ENCODE data around the gene NXF1.
"Not testable (repeated sequence)": the region's sequence is repeated elsewhere in the genome, so short reads cannot be mapped to it uniquely, and the experiment has no call there.

Gene NXF1

DNA sequence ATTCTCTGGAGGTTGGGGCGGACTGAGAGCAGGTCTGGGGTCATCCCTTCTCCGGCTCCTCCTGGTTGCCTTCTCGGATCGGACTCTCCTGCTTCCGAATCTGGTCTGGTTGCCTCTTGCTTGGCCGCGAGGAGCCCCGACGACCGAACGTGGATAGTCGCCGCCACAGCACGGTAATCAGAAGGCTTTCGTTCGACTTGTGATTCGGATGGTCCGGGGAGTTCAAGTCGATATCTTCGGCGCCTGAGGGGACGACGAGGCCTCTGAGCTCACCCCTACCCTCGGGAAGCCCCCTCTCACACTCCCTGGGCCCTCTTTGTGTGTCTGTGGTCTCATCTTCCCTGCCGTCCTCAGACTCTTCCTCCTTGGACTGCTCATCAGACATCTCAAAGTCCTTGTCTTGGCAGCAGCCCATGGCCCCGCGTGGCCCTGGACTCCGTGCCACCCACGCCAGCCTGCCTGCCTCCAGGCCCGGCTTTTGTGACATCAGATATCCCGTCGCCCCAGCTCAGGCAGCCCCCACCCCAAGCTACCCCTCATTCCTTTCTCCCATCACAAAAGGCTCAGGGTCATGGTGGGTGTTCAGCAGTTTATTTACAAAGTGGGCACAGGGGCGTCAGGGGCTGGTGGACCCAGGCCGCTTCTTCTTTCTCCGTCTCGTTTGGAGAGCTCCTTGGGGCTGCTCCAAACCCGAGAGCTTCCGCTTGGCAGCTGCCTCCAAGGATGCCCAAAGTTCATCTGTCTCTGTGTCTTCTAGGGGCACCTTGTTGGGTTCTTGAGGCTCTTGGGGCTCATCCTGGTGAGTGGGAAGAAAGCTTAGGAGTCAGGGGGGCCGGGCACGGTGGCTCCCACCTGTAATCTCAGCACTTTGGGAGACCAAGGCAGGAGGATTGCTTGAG, 27.3 kb upstream of the NXF1 start, which contains the start of gene TEX54:
TEX54 (minus strand) TSS at position 506 of the 899 bp plus-strand sequence.
- no peak for DNase-seq (ENCODE audit: low read depth in 2 of 2)

DNA sequence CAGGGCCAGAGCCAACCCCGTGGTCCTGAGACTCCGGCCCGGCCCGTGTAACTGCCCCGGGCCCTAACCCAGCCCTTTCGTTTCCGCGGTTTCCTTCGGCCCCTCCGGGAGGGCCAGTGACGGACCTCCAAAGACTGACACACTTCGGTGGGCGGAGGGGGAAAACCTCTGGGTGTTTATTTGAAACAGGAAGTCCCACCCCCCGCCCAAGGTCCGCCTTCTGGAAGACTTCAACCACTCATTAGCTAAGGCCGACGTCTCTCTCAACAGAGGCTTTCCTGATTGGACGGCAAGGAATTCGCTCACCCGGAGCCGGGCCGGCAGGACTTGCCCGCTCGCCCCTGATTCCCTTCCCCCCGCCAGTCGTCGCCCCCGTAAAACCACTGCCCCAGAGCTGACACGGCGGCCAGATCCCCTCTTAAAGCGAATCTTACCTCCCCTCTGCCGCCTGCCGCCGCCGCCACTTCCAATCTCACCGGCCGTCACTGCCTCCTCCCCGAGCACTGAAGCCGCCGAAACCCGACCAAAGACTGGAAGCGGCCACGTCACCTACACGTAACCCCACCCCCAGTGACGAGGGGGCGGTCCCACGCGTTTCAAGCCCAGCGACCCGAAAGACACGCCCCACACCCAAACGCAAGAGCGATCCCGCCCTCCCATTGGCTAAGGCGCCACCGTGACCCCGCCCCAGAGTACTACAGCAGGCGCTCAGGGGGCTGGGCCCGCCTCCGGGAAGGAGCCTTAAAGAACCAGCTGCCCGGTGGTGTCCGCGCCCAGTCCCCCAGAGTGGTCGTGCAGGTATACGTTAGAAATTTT, 26.5 kb upstream of the NXF1 start, which contains the start of gene STX5:
STX5 (minus strand) TSS at position 532 of the 816 bp plus-strand sequence. CDS start 808 bp downstream, outside the sequence.
- DNase-seq (ENCODE audit: low read depth in 2 of 2): peak; percentile 99

DNA sequence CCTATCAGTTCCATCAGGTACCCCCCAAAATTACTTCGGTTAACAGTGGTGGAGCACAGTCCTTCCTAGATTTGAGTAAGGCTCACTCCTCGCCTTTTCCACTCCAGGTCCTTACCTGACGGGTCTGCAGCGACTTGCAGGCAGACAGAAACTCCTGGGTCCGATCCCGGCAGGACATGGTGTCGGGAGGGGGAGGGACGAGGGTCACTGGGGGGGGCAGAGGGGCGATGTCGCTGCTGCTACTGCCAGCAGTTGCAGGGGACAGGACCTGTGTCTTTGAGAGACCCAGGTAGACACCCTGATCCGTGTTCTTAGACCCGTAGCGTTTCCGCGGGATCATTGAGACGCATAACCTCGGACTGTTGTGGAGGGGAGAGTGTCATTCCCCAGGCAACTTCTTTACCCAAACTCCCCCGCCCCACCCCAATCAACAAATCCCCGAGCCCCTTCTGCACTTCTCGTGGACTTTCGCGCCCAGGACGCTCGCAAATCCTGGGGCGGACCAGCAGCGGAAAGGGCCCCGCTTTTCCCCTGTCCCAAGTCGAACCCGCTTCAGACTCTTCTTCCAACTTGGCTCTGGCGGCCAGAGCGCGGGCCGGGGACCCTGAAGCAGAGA, 25.8 kb upstream of the NXF1 start:
- no peak for DNase-seq (ENCODE audit: low read depth in 2 of 2)

DNA sequence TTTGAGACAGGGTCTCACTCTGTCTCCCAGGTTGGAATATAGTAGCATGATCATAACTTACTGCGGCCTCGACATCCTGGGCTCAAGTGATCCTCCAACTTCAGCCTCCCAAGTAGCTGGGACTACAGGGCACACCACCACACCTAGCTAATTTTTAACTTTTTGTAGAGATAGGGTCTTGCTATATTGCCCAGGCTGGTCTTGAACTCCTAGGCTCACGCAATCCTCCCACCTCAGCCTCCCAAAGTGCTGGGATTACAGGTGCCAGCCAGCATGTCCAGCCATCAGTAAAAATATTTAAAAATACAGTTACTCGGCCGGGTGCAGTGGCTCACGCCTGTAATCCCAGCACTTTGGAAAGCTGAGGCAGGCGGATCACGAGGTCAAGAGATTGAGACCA, 22.9 kb upstream of the NXF1 start:
- DNase-seq (ENCODE audit: low read depth in 2 of 2): not testable (repeated sequence)

DNA sequence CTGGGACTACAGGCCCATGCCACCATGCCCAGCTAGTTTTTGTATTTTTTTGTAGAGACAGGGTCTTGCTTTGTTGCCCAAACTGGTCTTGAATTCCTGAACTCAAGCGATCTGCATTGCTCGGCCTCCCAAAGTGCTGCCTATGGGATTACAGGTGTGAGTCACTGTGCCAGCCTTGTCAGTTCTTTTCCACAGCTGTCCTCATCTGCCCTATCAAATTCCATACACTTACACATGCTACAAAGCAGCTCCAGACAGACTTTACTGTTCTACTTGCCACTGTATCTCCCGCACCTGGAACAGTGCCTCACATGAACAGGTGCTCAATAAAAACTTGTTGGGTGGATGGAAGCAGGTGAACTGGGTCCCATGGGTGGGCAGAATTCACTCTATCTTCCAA, 18.4 kb upstream of the NXF1 start:
- DNase-seq (ENCODE audit: low read depth in 2 of 2): no peak

DNA sequence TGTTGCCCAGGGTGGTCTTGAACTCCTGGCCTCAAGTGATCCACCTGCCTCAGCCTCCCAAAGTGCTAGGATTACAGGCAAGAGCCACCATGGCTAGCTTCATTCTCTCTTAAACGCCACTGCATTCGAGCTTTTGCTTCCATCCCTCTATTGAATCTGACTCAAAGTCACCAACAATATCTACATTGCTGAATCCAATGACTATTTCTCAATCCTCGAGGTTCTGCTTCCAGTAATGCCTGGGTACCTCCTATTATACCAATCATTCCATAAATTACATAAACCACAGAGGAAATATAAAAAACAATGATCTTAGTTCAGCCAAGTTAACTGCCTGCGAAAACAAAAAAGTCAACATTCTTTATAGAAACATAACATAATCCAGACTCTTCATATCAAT, 11.9 kb upstream of the NXF1 start:
- no peak for DNase-seq (ENCODE audit: low read depth in 2 of 2)

DNA sequence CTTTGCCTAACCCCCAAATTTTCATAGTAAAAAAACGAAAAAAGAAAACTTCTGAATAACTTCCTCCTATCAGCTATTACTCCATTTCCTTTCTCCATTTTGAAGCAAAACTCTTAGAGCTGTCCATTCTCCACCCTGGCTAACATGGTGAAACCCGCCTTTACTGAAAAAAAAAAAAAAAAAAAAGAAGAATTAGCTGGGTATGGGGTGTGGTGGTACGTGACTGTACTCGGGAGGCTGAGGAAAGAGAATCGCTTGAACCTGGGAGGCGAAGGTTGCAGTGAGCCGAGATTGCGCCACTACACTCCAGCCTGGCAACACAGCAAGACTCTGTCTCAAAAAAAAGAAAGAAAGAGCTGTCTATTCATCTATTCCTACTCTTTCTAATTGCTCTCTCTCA, 11.3 kb upstream of the NXF1 start:
- DNase-seq (ENCODE audit: low read depth in 2 of 2): no peak

DNA sequence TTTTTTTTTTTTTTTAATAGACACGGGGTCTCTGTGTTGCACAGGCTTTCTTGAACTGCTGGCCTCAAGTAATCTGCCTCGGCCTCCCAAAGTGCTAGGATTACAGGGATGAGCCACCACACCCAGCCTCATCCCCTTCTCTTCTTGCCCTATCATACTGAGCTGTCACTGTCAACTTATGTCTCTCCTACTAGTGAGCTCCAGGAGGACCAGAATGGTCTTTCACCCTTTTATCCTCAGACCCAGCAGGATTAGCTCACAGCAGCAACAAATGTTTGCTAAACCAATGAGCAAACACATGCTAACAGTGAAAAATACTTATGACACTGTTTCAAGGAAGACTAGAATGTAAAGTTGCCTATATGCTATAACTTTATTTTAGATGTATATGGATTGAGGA, 6.4 kb upstream of the NXF1 start:
- no peak for DNase-seq (ENCODE audit: low read depth in 2 of 2)

DNA sequence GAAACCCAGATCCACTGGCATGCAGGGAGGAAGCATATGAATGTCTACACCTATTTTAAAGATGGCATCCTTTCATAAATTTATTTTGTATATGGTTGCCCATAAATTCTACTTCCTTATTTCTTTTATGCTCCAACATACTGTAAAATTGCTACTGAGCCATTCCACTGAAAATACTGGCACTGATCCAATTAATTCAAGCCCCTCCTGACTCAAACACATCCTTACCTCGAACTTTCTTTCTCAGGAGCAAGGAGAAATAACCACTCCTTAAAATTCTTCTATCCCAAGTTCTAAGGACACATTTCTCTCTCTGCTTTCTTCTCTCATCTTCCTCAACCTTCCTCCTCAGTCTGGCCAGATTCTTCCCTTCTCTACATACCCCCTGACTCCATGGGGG, 5.5 kb upstream of the NXF1 start:
- no peak for DNase-seq (ENCODE audit: low read depth in 2 of 2)

DNA sequence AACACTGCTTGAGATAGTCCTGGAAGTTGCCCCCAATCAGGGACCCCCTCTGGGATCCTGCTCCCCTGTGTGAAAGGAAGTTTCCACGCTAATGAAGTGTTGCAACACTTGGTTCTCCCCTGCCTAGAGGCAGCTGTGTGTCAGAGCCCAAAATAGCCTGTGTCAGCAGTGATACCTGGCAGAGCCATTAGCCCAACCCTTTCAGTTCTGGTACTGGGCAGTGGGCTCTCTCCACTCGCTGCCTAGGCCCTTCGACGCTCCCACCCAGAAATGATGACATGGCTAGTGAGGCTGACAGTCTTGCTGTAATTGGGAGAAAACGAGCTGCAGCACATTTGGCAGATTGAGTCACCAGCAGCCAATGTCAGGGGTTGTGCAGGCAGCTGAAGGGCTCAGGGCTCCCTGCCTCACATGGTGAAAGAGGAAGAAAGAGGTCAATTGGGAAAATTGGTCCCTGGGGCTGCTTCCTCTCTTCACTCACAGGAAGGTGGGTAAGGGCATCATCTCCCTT, 1.4 kb upstream of the NXF1 start:
- DNase-seq (ENCODE audit: low read depth in 2 of 2): no peak

DNA sequence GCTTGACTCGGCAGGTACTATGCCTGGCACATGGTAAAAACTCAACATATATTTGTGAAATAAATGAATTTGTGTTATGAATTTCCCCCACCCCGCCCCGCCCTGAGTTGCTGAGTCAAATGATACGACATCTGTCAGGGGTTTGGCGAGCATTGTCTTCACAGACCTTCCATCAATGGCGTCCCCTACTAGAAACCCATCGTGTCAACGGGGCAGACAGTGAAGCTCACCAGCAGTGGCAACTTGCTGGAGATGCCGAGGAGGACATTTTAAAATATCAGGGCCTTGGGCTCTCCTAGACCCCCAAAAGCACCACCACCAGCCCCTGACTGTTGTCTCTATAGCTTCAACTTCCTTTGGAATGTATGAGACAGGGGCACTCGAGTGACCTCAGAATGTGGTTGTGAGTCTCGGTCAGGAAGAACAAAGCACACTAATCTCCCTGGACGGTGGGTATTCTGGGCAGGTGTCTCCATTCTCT, 761 bp upstream of the NXF1 start:
- DNase-seq (ENCODE audit: low read depth in 2 of 2): no peak

DNA sequence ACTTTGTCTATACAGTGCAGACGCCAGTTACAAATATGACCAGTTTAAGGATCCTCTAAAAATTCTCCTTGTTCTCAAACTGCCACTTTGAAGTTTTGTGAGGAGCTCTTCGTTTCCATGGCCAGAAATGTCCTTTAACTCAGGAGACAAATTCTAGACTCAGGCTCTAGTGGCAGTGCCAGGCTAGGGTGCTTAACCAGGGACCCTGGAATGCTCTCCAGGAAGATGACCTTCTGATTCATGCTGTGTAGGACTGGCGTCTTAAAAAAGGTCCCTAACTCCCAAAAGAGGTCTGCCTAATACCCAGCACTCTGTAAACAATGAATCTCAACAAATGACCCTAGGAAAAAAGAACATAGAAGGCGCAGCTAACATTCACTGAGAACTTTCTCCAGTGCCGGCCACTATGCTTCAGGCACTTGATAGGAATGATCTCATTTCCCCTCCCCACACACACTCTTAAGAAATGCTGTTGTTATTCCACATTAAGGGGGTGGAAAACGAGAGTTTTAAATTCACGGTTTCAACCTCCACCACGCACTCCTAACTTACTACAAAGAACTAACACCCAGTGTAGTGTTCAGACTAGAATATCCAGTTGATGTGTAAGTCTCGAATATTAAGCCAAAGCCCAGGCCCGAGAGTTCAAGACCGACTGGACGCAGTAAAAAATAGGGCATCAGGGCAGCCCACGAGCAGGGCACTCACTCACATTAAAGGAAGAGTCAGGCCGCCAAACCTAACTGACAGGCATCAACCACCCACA, 747 bp downstream of the NXF1 start:
- DNase-seq (ENCODE audit: low read depth in 2 of 2): no peak

DNA sequence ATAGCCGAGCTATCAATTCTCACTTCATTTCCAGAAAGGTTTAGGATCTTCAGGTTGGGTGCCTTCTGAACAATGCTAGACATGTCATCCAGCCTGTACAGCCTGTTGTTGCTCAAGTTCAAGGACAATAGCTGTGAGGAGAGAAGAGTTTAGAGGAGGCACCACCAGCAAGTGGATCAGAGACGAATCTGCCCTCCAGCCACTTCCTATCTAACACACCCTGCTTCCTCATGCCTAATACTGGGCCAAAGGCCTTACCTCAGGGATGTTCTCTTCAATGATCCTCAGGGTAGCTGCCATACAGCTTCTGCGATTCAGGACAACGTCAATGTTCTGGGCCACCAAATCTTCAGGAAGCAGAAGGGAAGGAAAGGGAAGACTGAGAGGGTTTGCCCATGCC, 4.2 kb downstream of the NXF1 start:
- DNase-seq (ENCODE audit: low read depth in 2 of 2): no peak

DNA sequence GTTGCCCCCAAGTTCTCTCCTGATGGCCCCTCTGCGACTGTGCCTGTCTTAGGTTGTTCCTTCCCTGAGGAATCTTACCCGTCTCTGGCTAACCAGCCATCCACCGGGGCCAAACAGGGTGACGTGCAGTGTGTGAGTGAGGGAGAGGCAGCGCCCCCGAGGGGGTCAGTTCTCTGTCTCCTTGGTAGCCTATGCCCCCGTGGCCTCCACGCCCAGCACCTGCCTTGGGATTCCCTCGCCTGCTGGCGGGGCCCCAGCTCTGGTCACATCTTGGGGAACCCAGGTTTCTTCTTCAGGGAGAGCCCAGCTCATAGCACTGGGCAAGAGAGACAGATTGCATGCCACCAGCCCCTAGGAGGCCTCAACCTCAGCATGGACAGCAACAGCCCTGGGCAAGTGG, 5.8 kb downstream of the NXF1 start:
- no peak for DNase-seq (ENCODE audit: low read depth in 2 of 2)

DNA sequence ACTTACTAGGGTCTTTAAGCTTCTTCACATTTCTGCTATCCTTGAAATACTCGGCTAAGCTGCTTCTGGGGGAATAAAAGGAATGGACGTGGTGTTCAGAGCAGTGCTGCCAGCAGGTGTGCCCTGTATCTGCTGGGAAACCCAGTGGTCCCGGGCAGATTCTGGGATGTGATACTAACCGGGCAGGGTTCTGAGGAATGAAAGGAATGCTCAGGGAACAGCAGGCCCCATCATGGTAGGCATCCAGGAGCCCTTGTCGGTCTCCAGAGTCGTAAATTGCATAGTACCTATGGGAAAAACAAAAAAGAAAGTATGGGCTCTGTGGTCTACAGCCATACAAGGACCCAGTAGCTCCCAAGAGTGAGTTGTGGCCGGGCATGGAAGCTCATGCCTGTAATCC, 9.0 kb downstream of the NXF1 start:
- DNase-seq (ENCODE audit: low read depth in 2 of 2): no peak

DNA sequence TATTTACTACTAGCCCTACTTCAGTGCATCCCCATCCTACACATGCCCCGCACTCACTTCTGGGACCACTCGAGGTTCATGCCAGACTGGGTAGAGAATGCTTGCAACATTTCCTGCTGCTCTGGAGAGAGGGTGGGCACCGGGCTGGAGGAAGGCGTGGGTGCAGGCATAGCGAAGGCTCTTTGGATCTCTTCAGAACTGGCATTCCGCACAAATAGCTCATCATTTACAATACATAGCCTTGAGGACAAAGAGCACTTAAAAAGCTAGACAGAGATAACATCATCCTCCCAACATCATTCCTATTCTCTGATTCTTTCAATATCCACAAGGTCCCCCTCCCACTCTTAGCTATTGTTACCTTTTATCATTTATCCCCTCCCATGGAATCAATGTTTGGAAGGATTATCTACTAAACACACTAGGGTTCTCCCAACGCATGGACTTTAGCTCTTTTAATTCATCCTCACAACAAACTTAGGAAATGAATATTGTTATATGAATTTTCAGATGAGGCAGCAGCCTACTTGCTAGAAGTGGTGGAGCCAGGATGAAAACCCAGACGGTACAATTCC, 11.0 kb downstream of the NXF1 start:
- no peak for DNase-seq (ENCODE audit: low read depth in 2 of 2)

DNA sequence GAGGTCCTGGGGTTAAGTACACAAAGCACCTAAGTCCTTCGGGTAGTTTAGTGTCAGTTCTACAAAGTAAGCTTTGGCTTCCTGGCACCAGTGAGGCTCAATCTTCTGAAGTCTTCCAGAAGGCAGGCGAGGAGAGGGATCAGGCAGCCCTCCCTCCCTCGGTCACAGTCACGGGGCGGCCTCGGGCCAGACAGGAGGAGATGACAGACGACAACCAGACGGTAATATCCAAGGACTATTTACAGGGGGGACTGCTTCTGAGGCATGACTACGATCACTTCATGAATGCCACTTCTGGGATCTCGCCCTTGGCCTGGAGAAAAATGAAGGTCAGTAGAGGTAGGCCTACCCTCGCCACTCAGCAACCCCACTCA, 13.1 kb downstream of the NXF1 start:
- no peak for DNase-seq (ENCODE audit: low read depth in 2 of 2)

DNA sequence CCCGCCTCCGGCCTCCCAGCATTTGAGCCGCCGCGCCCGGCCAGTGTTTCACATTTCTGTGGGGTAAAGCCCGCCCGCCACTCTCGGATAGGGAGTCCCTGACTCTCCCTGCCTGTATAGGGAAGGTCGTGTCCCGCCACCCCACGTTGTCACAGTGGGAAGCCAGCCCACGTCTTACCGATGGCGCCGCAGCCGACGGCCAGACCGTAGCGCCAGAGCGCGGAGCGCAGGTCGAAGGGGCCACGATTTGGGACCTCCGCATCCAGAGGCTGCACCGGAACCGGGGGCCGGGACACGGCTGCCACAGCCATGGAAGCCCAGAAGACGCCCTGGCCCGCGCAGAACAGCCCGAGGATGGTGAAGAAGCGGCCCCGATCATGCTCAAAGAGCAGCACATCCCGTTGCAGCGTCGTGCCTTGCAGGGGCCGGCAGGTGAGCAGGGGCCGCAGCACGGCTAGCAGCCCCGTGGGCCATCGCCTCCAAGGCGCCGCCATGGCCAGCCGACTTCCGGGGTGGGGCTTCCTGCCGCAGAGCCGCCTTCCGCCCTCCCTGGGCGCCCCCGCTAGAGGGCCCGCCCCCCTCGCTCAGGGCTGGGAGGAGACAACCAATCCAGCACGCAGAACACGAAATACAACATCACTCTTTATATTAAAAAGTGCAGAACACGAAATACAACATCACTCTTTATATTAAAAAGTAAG, 13.6 kb downstream of the NXF1 start, which contains the start of gene TMEM223:
TMEM223 (minus strand) TSS at position 506 of the 701 bp plus-strand sequence; CDS start at position 494, 12 bp downstream.
- DNase-seq (ENCODE audit: low read depth in 2 of 2): peak; percentile 85 to 89

DNA sequence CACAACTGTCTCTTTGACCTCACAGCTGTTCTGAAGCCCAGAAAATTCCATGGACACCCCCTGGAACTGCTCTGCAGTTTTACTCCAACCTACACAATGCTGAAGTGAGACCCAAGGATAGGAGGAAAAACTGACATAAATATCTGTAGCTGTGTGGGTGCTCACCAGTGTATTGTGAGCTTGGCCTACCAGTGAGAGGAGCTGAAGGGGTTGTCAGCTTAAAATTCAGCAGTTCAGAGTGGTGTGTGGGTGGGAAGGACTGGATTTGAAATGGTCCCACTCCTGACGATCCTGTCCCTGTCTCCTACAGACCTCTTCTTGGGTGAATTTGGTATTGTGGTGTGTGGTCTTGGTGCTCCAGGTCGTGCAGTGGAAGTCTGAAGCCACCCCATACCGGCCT, 15.7 kb downstream of the NXF1 start:
- no peak for DNase-seq (ENCODE audit: low read depth in 2 of 2)

DNA sequence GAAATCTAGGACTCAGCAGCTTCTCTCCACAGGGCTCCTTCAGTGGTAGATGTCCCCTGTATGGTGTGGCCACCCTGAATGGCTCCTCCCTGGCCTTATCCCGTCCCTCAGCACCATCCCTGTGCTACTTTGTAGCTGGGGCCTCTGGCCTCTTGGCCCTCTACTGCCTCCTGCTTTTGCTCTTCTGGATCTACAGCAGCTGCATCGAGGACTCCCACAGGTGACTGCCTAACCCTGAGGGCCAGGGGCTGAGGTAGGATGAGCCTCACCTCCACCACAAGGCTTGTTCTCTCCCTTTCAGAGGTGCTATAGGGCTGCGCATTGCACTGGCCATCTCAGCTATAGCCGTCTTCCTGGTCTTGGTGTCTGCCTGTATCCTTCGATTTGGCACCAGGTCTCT, 16.2 kb downstream of the NXF1 start:
- DNase-seq (ENCODE audit: low read depth in 2 of 2): no peak
